GM18861 (cell line): ENCODE results near the gene ANOS1.
"Not testable (repeated sequence)": the region's sequence is repeated elsewhere in the genome, so short reads cannot be mapped to it uniquely, and the experiment has no call there.

Experiments
- ATAC-seq: cut with Tn5 transposase; IDR thresholded peaks from one replicate; pipeline ENCODE4 v1.9.1; 2021; ENCODE audit not compliant: unreplicated experiment

The ANOS1 gene

GRCh38 chrX:8731559-8732395 lies at the start of gene ANOS1:
Gene ANOS1, minus strand, starts transcription at chrX:8732137. Its CDS starts 101 bp downstream, at chrX:8732036.
- ATAC-seq, result no peak

GRCh38 chrX:8773117-8773516 lies 41.2 kb upstream of the ANOS1 start:
- ATAC-seq, result no peak

- ATAC-seq, result no peak
Measured at GRCh38 chrX:8760021-8760420, 28.1 kb upstream of the ANOS1 start.

GRCh38 chrX:8758706-8759105 lies 26.8 kb upstream of the ANOS1 start:
- not testable (repeated sequence) for ATAC-seq

- not testable (repeated sequence) for ATAC-seq
Measured at GRCh38 chrX:8757609-8758389, 25.9 kb upstream of the ANOS1 start.

- ATAC-seq, result no peak
Measured at GRCh38 chrX:8755813-8756212, 23.9 kb upstream of the ANOS1 start.

- ATAC-seq, result no peak
Measured at GRCh38 chrX:8755116-8755515, 23.2 kb upstream of the ANOS1 start.

GRCh38 chrX:8749697-8750096 lies 17.8 kb upstream of the ANOS1 start:
- no peak for ATAC-seq

GRCh38 chrX:8748855-8749254 lies 16.9 kb upstream of the ANOS1 start:
- ATAC-seq, result no peak

- no peak for ATAC-seq
Measured at GRCh38 chrX:8743126-8743732, 11.3 kb upstream of the ANOS1 start.

- ATAC-seq, result no peak
Measured at GRCh38 chrX:8741981-8742380, 10.0 kb upstream of the ANOS1 start.

GRCh38 chrX:8738588-8739189 lies 6.8 kb upstream of the ANOS1 start:
- ATAC-seq, result peak; percentile 46

GRCh38 chrX:8737883-8738282 lies 5.9 kb upstream of the ANOS1 start:
- ATAC-seq, result no peak

GRCh38 chrX:8730812-8731558 lies 952 bp downstream of the ANOS1 start:
- no peak for ATAC-seq

- ATAC-seq, result no peak
Measured at GRCh38 chrX:8729811-8730210, 2.1 kb downstream of the ANOS1 start.

- no peak for ATAC-seq
Measured at GRCh38 chrX:8728932-8729535, 2.9 kb downstream of the ANOS1 start.

- no peak for ATAC-seq
Measured at GRCh38 chrX:8726031-8726652, 5.8 kb downstream of the ANOS1 start.

- no peak for ATAC-seq
Measured at GRCh38 chrX:8724300-8724699, 7.6 kb downstream of the ANOS1 start.

GRCh38 chrX:8721536-8721935 lies 10.4 kb downstream of the ANOS1 start:
- ATAC-seq, result no peak

- no peak for ATAC-seq
Measured at GRCh38 chrX:8720136-8720535, 11.8 kb downstream of the ANOS1 start.
